Stimulated activated CD4-positive, alpha-beta T cell treated with anti-CD3 and anti-CD28 coated beads, Interleukin-15, amount 100 ng/mL, for 24 hours (primary cell): ENCODE results near the gene DIO3.
"Not testable (repeated sequence)": the region's sequence is repeated elsewhere in the genome, so short reads cannot be mapped to it uniquely, and the experiment has no call there.

Source experiments
- DNase-seq: peaks from one replicate; pipeline ENCODE4 v3.0.0-alpha.2; 2020

Gene DIO3

DNA sequence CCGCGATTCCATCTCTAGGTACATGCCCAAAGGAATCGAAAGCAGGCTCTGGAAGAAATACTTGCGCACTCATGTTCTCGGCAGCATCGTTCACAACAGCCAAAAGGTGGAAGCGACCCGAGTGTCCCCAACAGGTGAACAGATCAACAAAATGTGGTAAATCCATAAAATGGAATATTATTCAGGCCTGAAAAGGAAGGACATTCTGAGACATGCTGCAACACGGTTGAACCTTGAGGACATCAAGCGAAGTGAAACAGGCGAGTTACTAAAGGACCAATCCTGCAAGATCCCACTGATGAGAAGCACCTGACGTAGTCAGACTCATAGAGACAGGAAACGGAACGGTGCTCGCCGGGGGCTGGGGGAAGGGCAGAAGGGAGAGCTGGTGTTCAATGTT is 17.5 kb upstream of the DIO3 start:
- no peak for DNase-seq

- DNase-seq = no peak
Measured at GRCh38 chr14:101544550-101544949, 16.7 kb upstream of the DIO3 start.

GRCh38 chr14:101546706-101547105 is 14.6 kb upstream of the DIO3 start:
- no peak for DNase-seq

DNA sequence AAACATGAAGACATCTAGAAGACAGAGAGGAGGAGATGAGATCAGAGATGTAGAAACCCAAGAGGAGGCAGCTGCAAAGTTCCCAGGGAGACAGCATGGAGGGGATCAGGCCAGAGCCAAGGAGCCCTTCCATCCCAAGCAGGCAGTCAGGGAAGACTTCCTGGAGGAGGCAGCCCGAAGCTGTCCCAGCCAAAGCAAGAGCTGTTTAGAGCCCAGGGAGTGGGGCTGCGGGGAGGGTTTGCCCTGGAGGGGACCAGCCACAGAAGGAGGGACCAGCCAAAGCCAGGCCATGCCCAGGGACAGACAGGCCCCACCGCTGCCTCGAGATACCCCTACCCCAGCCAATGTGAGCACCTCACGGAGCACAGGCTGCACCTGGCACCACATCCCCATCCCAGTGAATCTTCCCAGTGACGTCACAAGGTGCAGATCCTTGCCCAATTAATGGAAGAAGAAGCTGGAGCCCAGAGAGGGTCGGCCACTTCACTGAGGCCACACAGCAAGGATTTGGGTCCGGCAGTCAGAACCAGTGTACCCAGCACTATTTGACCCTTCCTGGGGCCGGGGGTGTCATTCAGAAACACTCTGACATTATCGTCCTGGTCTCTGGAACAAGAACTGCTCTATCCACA is 14.1 kb upstream of the DIO3 start:
- DNase-seq = no peak

DNA sequence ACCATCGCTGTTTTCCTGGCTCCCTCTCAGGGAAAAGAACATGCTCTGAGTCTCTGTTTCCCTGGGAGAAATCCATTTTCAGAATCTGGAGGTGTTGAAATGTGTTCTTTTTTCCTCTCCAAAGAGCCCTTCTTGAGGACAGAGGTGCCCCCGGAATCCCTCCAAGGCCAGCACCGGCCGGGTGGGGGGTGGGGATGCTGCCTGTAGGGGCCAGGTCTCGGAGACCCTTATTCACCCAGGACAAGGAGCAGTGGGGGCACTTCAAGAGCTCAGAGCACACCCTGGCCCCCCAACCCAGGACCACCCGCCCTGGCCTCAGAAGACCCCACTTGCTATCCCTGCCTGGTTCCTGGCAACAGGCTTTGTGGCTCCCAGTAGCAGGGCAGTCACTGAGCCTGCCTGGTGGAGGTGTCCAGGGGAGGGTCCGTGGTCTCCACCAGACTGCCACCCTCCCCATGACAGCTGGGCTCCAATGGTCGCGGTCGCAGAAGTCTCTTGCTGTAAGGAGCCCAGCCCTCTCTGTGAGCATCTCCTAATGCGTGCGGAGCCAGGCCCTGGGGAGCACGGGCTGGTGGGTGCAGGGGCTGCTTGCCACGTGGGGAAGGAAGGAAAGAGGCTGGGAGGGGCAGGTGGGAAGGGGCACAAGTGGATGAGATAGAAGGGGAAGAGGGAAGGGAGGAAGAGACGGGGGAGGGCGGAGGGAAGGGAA is 13.2 kb upstream of the DIO3 start:
- no peak for DNase-seq

GRCh38 chr14:101548710-101549109 is 12.6 kb upstream of the DIO3 start:
- DNase-seq = no peak

- no peak for DNase-seq
Measured at GRCh38 chr14:101549154-101549553, 12.1 kb upstream of the DIO3 start.

- not testable (repeated sequence) for DNase-seq
Measured at GRCh38 chr14:101550202-101550912, 10.9 kb upstream of the DIO3 start.

- DNase-seq = no peak
Measured at GRCh38 chr14:101551729-101552595, 9.3 kb upstream of the DIO3 start.

DNA sequence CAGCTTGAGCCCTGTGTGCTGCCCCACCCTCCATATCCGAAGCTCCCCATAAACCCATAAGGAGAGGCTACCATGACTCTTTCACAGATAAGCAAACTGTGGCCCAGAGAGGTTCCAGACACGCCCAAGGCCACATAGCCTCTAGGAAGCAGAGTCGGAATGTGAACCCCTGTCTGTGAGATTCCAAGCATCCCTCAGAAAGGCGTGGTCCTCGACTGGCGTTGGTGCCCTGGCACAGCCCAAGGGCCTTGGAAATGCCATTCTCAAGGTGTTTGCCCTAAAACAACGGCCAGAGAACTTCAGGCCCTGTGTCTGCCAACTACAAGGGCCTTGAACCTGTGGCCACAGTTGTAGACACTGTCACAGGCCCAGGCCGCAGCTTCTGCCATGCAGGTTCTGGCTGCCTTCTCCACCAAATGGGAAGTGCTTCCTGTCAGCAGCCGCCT is 8.5 kb upstream of the DIO3 start:
- DNase-seq = no peak

DNA sequence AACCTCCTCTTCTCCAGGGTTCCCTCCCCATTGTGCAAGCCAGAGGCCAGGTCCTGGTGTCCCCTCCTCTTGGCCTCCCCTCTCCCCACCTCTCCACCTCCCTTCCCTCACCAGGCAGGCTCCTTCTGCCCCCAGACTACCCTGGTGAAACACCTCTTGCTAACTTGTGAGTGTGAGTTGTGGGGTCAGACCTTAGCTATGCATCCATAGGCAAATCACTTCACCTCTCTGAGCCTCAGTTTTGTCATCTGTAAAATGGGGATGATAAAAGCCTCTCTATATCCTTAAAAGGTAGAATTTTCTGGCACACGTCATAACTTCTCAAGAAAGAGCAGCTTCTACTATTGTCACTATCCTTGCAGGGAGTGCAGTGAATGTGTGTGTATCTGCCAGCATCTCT is 7.9 kb upstream of the DIO3 start:
- no peak for DNase-seq

DNA sequence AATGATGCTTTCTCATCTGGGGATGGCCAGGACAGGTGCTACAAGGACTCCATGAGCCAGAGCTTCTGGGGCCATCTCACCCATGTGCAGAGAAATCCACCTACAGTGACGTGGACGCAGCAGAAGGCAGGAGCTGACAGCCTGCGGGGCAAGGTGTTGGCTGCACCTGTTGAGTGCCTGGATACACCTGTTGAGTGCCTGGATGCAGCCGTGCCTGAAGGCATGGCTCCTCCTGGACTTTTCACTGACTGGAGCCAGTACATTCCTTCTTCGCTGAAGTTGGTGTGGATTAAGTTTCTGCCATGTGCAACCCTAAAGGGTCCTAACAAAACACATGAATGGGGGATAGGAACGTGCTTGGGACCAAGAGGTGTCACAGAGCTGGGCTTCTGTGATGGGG is 7.4 kb upstream of the DIO3 start:
- no peak for DNase-seq

DNA sequence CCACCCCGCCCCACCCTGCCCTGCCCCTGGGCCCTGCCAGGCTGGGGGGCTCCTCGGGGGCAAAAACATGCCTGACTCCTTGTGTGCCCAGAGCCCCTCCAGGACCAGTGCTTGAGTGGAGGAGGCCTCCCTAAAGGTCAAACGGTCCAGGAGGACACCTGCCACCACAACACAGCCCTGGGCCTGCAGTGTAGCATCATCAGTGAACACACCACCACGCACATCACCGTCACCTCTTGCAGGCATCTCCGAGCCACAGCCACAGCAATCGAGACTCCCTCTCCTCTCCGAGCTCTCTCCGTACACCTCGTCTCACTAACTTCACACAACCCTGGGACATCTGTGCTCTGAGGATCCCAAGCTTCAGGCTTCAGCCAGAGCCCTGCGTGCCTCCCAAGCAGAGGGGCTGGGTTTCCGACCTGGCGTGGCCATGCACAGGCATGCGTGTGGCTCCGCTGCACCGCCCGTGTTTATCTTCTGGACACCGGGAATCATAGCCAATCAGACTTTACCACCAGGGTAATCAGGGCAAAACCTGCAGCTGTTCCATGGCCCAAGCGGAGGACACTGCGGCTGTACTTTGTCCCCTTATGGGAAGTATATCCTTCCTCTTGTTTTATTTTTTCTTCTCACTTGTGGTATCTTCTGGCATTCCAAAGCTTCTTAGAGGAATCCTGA is 6.2 kb upstream of the DIO3 start:
- DNase-seq = no peak

DNA sequence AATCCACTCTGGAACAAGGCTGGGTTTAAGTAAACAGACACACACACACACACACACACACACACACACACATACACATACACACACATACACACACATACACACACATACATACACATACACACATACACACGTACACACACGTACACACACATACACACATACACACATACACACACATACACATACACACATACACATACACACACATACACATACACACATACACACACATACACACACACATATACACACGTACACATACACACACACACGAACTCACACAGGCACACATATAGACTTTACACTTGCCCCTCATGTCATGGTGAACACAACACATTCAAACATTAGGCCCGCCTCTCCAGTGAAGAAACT is 5.6 kb upstream of the DIO3 start:
- not testable (repeated sequence) for DNase-seq

DNA sequence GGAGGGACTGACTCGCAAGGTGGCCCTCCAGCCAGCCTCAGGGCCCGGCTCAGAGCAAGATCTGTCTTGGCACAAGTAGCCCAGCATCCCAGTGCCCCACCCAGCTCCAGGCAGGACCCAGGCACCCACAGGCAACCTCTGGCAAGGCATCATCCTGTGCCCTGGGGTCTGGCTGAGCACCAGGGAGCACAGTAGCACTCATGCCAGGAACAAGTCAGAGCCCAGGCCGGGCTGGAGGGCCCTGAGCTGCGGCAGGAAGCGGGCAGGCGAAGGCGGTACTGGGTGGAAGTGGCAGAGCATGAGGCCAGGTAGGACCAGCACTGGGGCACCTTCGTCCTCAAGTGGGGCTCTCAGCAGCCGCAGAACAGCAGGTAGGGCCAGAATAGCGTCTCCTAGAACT is 5.2 kb upstream of the DIO3 start:
- DNase-seq = no peak

DNA sequence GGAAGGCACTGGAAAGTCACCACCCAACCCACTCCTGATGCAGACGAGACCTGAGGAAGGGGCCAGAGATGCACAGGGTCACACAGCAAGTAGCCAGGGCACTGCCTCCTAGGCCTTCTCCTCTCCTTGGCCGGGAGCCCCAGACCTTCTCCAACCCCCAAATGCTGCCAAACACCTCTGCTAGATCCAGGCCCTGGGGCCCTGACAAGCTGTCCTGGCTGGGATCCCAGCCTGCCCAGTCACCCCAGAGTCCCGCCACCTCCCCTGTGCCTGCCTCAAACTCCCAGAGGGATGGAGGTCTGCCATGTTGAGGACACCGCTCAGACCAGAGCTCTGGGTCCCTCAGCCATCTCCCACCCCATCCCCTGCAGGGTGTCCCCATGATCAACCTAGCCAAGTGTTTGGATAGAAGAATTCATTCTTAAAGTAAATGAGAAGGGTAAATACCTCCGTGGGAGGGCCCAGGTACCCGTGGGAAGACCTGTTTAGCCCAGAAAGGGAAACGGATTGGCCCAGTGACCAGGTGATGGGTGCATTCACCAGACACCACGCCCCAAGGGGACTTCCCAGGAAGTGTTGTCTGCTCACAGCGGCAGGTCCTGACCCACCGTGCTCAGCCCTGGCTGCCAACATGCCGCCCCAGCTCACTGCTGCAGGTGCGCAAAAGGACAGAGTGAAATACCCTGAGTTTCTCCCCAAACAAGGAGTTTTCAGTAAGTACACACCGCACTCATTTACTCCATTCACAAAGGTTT is 4.6 kb upstream of the DIO3 start:
- DNase-seq = no peak

DNA sequence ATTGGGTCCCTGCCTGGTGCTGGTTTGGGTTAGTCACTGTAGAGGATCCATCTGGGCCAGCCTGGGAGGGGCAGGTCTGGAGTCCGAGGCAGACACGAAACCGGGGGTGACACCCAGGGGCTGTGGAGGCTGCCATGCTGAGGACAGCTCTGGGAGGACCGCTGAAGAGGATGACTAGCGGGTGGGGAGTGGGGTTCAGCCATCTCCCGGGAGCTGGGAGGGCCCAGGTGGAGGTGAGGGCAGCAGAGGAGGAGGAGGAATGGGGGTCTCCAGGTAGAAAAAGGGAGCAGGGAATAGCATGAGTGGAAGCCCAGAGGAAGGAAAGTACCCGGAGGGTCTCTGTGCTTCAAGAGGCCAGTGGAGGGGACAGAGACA is 4.0 kb upstream of the DIO3 start:
- no peak for DNase-seq

DNA sequence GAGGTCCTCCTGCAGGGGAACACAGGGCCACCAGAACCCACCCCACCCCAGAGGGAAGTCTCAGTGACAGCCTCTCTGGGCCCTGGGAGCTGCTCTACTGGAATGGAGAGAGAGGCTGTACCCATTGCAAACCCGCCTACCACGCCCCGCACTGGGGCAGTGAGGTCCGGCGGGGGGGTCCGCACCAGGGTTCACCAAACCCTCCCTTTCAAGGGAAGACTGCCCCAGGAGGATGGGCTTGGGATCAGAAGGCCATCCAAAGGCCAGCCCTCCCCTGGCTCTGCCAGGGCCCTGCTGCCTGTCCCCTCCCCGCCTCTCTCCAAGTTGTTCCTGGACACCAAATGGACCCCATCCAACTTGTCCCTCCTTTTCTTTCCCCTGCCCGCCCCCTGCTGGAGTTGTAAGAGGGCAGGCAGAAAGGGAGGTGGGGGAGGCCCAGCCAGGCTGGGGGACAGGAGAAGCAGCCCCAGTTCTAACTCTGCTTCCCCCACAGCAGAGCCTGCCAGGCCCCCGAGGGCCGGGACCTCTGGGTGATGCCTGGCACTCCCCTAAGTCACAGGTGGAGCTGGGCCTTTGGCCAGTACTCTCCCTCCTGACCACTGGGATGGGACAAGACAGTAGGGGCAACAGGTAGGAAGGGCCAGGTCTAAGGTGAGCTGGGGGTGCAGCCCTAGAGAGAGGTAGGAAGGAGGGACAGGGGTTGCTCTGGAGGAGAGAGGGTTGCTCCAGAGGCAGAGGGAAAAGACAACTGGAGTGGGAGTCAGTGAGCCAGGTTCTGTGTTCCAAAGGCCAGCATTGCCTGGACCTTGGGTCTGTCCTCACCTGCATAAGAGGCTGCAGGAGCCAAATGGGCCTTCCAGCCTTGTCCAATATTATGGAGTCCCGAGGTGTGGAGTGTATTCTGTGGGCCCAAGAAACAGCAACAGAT is 3.2 kb upstream of the DIO3 start:
- no peak for DNase-seq

DNA sequence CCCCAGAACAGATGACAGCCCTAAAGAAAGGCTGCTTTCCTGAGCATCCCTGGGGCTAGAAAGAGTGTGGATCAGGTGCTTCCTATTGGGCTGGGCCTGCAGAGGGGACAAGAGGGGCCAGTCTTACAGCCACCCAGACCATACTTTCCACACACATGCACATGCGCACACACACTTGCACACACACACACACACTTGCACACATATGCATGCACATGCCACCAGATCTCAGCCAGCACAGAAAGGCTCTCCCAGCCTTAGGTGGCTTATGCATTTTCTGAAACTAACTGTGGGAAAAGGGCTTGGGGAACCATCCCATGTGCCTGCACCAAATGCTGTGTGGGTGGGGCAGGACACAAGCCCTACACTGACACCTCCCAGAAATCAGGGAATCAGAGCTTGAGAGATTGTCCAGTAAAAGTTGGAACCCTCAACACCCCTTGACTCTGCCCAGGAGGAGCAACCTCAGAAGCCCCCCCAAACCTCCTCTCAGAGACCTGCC is 2.5 kb upstream of the DIO3 start:
- DNase-seq = no peak

DNA sequence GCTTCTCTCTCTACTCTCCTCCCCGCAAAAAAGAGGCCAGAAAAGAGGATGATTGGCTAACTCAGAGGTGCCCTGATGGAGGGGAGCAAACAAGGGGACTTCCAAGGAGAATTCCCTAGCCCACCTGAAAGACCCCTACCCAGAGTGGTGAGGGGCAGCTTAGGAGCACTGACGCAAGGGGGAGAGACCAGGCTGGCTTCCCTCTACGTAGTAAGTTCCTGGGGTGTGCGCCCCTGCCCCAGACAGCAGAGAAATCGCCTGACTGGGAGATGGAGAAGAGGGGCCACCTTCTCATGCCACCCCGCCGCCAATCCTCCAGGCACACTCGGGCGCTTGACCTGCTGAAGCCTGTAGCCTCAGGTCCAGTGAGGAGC is 2.1 kb upstream of the DIO3 start:
- DNase-seq = no peak
